Calu3 (cell line): ENCODE measurements around the gene RINT1. TPM values are rescaled to one million over a fixed set of nuclear protein-coding genes. Genes with fewer than 3 reads are reported as not detected.

ENCODE experiments used
- BruUV-seq: library from RNA; stranded (reverse); fragments of 400-500 nt; replicated peaks from 2 replicates; lab custom pipeline; 2021; lab: Mats Ljungman, UMichigan
- CTCF ChIA-PET: fragments of 300-600 bp; sonication (Branson Sonifier 250); formaldehyde crosslinking; loops from one replicate; lab custom pipeline; 2022; ENCODE audit warnings: antibody characterized with exemption; lab: Charles Lee
- DNase-seq: peaks from one replicate; pipeline ENCODE4 v3.0.0; 2022
- H3K27ac Mint-ChIP-seq: one replicate; pipeline ENCODE4 v1.8.0; 2022; ENCODE audit warnings: mixed read lengths; ENCODE audit not compliant: unreplicated experiment
- H3K27me3 Mint-ChIP-seq: one replicate; pipeline ENCODE4 v1.8.0; 2022; ENCODE audit warnings: mixed read lengths; ENCODE audit not compliant: unreplicated experiment
- H3K36me3 Mint-ChIP-seq: one replicate; pipeline ENCODE4 v1.8.0; 2022; ENCODE audit warnings: mild to moderate bottlenecking, moderate library complexity, mixed read lengths; ENCODE audit not compliant: insufficient read depth, unreplicated experiment
- H3K4me1 Mint-ChIP-seq: one replicate; pipeline ENCODE4 v1.8.0; 2022; ENCODE audit warnings: mild to moderate bottlenecking, low read depth, mixed read lengths; ENCODE audit not compliant: unreplicated experiment
- H3K4me3 Mint-ChIP-seq: one replicate; pipeline ENCODE4 v1.8.0; 2022; ENCODE audit warnings: mild to moderate bottlenecking, low read depth, moderate library complexity, mixed read lengths; ENCODE audit not compliant: unreplicated experiment
- H3K9me3 Mint-ChIP-seq: one replicate; pipeline ENCODE4 v1.8.0; 2022; ENCODE audit warnings: low read depth, mixed read lengths; ENCODE audit not compliant: unreplicated experiment
- intact Hi-C: fragments of 100-400 bp; cut with micrococcal nuclease; formaldehyde crosslinking; loops from one replicate; pipeline ENCODE4 v1.10.0; 2022; ENCODE audit not compliant: unreplicated experiment
- total RNA-seq: library from RNA; stranded (reverse); gene quantifications from 2 replicates; pipeline ENCODE4 v1.2.3, GENCODE V29; 2022
- TF ChIP-seq, protein P1 (sequence below): fragments of 200-600 bp; IDR thresholded peaks from one replicate; pipeline ENCODE4 v1.8.0; 2022; ENCODE audit warnings: antibody characterized with exemption; ENCODE audit not compliant: unreplicated experiment

The RINT1 gene
- total RNA-seq, 1 experiment from 2014 or later, result 17.1 TPM

GRCh38 chr7:105571891-105572290, 39.9 kb downstream of the RINT1 start:
- Mint-ChIP-seq H3K36me3 (peaks cover 5% of the 10 kb centered on the region), H3K4me3 (no peak overlapping the region), H3K27ac (no peak overlapping the region), H3K27me3 (no peaks in the 10 kb centered on the region), H3K4me1 (no peaks in the 10 kb centered on the region), H3K9me3 (no peaks in the 10 kb centered on the region)
- TF ChIP-seq, protein P1, sequence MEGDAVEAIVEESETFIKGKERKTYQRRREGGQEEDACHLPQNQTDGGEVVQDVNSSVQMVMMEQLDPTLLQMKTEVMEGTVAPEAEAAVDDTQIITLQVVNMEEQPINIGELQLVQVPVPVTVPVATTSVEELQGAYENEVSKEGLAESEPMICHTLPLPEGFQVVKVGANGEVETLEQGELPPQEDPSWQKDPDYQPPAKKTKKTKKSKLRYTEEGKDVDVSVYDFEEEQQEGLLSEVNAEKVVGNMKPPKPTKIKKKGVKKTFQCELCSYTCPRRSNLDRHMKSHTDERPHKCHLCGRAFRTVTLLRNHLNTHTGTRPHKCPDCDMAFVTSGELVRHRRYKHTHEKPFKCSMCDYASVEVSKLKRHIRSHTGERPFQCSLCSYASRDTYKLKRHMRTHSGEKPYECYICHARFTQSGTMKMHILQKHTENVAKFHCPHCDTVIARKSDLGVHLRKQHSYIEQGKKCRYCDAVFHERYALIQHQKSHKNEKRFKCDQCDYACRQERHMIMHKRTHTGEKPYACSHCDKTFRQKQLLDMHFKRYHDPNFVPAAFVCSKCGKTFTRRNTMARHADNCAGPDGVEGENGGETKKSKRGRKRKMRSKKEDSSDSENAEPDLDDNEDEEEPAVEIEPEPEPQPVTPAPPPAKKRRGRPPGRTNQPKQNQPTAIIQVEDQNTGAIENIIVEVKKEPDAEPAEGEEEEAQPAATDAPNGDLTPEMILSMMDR, result no peak
- CTCF ChIA-PET, result interaction anchor here (0.6 kb wide), 1 partner anchor 16 kb away, joined by 3 read pairs; no protein-coding TSS in a partner anchor
- TSS peak; percentile 22 for BruUV-seq
- DNase-seq, result no peak
- intact Hi-C loops, result no loop called here

DNA sequence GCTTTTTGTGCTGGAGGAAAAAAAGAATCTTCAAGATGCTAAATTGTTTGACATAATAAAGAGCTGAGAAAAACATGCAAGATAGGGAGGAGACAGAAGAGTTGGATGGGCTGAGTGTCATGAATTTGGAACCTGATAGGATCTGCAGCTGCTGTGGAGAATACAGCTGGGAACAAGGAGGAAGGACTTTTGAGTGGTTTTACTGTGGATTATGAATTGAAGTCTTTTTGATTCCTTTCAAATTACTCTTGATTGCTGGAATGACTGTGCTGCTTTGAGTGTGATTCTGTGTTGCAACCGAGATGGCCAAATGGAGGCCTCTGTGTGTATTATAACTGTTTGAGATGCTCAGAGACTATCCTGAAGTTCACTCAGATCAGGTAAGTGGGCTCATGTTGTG, 45.2 kb downstream of the RINT1 start:
- CTCF ChIA-PET, result no interaction called here
- Mint-ChIP-seq H3K4me1 (no peaks in the 10 kb centered on the region), H3K27me3 (no peaks in the 10 kb centered on the region), H3K27ac (no peak overlapping the region), H3K9me3 (no peaks in the 10 kb centered on the region), H3K36me3 (peaks cover 6% of the 10 kb centered on the region), H3K4me3 (no peak overlapping the region)
- intact Hi-C loops, result no loop called here
- TF ChIP-seq, protein P1, result no peak
- no TSS peak for BruUV-seq
- no peak for DNase-seq

- no TSS peak for BruUV-seq
- CTCF ChIA-PET, result no interaction called here
- Mint-ChIP-seq H3K4me1 (no peaks in the 10 kb centered on the region), H3K4me3 (no peak overlapping the region), H3K9me3 (no peaks in the 10 kb centered on the region), H3K27me3 (no peaks in the 10 kb centered on the region), H3K27ac (no peak overlapping the region), H3K36me3 (peaks cover 6% of the 10 kb centered on the region)
- intact Hi-C loops, result no loop called here
- no peak for DNase-seq
- TF ChIP-seq, protein P1, result no peak
Measured at GRCh38 chr7:105578496-105578895, 46.5 kb downstream of the RINT1 start.

DNA sequence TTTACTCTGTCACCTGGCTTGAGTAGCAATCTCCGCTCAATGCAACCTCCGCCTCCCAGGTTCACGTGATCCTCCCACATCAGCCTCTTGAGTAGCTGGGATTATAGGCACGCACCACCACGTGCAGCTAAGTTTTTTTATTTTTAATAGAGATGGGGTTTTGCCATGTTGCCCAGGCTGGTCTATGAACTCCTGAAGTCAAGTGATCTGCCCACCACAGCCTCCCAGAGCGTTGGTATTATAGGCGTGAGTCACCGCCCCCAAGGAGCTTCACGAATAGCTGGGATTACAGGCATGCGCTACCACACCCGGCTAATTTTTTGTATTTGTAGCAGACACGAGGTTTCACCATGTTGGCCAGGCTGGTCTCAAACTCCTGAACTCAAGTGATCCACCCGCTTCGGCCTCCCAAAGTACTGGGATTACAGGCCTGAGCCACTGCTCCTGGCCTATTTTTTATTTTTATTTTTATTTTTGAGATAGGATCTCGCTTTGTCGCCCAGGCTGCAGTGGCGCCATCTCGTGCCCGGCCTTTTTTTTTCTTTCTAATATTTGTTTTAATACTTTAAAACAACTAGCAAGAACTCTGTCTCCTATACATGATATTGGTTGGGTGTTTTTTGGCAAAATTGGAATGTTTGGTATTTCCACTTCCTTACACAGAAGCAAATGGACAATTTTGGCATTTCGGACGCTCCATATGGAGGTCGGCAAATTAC, 48.2 kb downstream of the RINT1 start:
- no TSS peak for BruUV-seq
- Mint-ChIP-seq H3K9me3 (no peaks in the 10 kb centered on the region), H3K4me1 (no peaks in the 10 kb centered on the region), H3K27me3 (no peaks in the 10 kb centered on the region), H3K4me3 (peak overlapping the region; percentile 83), H3K27ac (no peak overlapping the region), H3K36me3 (peaks cover 6% of the 10 kb centered on the region)
- TF ChIP-seq, protein P1, result no peak
- DNase-seq, result no peak
- intact Hi-C loops, result no loop called here
- CTCF ChIA-PET, result no interaction called here
